ENCODE data around the gene BOD1L1.

Gene BOD1L1

DNA sequence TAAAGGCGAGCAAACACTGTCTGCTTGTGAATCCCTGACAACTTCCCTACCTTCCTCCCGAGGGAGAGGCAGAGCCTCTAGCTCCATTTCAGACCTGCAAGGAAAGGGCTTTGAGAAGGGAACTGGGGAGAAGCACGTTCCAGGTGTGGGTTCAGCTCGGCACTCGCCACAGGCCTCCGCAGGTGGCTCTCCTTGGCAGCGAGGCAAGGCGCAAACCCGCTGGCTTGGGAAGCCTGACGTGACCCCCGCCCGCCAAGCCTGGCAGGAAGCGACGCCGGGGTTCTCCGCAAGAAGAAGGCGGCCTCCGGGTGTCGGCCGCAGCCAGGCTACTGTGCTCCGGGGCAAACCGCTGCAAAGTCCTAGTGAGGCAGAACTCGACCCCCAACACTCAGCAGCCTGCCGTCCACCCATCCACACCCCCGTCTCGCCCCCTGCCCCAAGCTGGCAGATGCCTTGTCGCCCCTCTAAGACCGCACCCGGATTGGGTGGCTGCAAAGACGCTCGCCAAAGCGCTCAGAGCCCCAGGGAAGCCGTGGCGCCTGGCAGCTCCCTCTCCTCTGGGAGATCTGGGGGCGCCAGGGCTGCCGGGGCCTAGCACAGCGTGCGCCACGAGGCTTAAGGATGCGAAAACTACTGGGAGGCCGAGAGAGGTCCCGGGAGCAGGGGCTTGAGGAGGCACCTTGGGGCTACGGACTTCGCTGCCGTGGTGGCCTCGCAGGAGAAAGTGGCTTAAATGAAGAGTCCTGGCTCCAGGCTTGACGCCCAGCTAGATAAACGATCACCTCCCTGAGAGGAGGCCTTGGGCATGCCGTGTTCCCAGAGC, 105.0 kb downstream of the BOD1L1 start:
- DNase-seq: no peak

DNA sequence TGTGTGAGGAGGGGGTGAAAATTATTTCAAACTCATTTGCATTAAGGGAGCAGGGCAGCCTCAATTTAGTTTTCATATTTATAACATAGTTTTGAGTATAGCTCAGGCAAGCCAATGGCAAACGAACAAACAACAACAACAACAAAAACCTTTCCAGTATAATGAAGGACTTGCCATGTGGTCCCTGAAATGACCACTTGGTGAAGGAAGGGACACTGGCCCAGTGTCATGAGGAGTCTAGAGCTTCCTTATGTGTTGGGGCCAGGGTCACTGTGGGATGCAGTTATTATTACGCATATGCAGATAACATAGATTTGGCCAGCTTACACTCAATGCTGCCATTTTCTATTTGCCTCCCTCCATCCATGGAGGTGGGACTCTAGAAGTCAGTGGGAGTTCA, 106.5 kb downstream of the BOD1L1 start:
- DNase-seq: no peak
